ENCODE data around the gene FOXO3.

GRCh38 chr6:108711071-108711470, 150.4 kb downstream of the FOXO3 start:
- TF ChIP-seq CTCF (IDR thresholded peaks at IDR 0.05) (no peak), POLR2A (IDR thresholded peaks at IDR 0.05) (no peak)
